Adrenal gland (tissue), 12 donors: Measurements from ENCODE around the gene OGA. TPM values are rescaled to one million over a fixed set of nuclear protein-coding genes. Genes with fewer than 3 reads are reported as not detected.

Experiments
- DNase-seq, 7 donors: peaks; one replicate each; pipeline ENCODE4 v3.0.0-alpha.2; 2019 to 2020
- H3K27ac ChIP-seq, 5 donors: fragments of 200-600 bp; sonication (generic) in 4 of 5; 1 replicate in 3 of 5; 2 replicates in 2 of 5; pipeline versions ENCODE4 v1.5.1 to v1.8.0; 2016 to 2020; ENCODE audit warnings: mild to moderate bottlenecking in 1 of 5
- H3K27me3 ChIP-seq: fragments of 200-600 bp; 2 replicates; pipeline ENCODE4 v1.8.0; 2021
- H3K36me3 ChIP-seq, 2 donors: fragments of 200-600 bp; replicated peaks in 1 of 2; 1 replicate in 1 of 2; 2 replicates in 1 of 2; pipeline versions ENCODE4 v1.5.1 to v1.8.0; 2018 to 2022
- H3K4me1 ChIP-seq, 2 donors: fragments of 200-600 bp; replicated peaks in 1 of 2; 1 replicate in 1 of 2; 2 replicates in 1 of 2; pipeline versions ENCODE4 v1.5.1 to v1.8.0; 2018 to 2021
- H3K4me3 ChIP-seq, 4 donors: fragments of 200-600 bp; sonication (generic) in 3 of 4; one replicate each; pipeline ENCODE4 v1.5.1; 2016 to 2018
- H3K9me3 ChIP-seq, 3 donors: fragments of 200-600 bp; sonication (generic) in 1 of 3; replicated peaks in 1 of 3; 1 replicate in 2 of 3; 2 replicates in 1 of 3; pipeline versions ENCODE4 v1.5.1 to v1.8.0; 2016 to 2021
- POLR2A ChIP-seq, 2 donors: fragments of 450-650 bp; IDR thresholded peaks; one replicate each; pipeline ENCODE4 v1.6.1; 2017; ENCODE audit warnings: antibody characterized with exemption in 2 of 2, mild to moderate bottlenecking in 2 of 2, moderate library complexity in 1 of 2
- WGBS, 4 donors: extraction: QIAGEN DNeasy Blood & Tissue Kit in 2 of 4; methylation state at CpG; one replicate each; pipeline versions ENCODE4 v1.1.5 to v1.1.7; 2013 to 2017; 5-methylcytosine and 5-hydroxymethylcytosine counted together
- intact Hi-C, 2 donors: fragments of 100-400 bp; cut with DNase I; formaldehyde crosslinking; loops; one replicate each; pipeline versions ENCODE4 v1.14.1 to v1.15.0; 2022 to 2023
- polyA plus RNA-seq, 3 donors: library from polyadenylated mRNA; stranded (reverse); fragments of 200-250 nt in 2 of 3; fragments of 350-450 nt in 1 of 3; fragmentation: Illumina TruSeq in 1 of 3; extraction: RNeasy Lipid Tissue Mini Kit (QIAGEN cat#74804) in 1 of 3; gene quantifications; one replicate each; pipeline ENCODE4 v1.2.3, GENCODE V29; 2013 to 2014
- total RNA-seq, 9 donors: library from RNA; depleted of rRNA in 4 of 9; stranded (reverse); fragments of >200 nt in 4 of 9; fragments of 120-200 nt in 1 of 9; fragmentation: NEBNext Ultra II Directional in 1 of 9; extraction: Animal tissue kit (Norgen Biotek cat#: 25700) in 1 of 9; gene quantifications; one replicate each; pipeline versions ENCODE4 v1.1.0 to v1.2.4, GENCODE V29; 2013 to 2023
- TF ChIP-seq, protein P1 (sequence below), 6 experiments: fragments of 450-650 bp in 4 of 6; fragments of 200-600 bp in 2 of 6; sonication (generic) in 1 of 6; IDR thresholded peaks; 1 replicate in 5 of 6; 2 replicates in 1 of 6; pipeline versions ENCODE4 v1.5.1 to v1.8.0; 2016 to 2021; ENCODE audit warnings: antibody characterized with exemption in 6 of 6, mild to moderate bottlenecking in 2 of 6, moderate library complexity in 1 of 6
- donor health status: healthy with polysubstance abuse.
- donor health status: Bipolar disorder and iron deficiency.
- donor health status: DM: yes; HTN: yes; CAD: no.
- donor health status: DM: no; HTN: no; CAD: no.
- donor health status: DM: no; HTN: no; CAD: no.
- donor health status: DM: yes; HTN: yes; CAD: no.

The OGA gene
- total and polyA plus RNA-seq, 12 donors = 32.8 to 119 (median 72.0) TPM

DNA sequence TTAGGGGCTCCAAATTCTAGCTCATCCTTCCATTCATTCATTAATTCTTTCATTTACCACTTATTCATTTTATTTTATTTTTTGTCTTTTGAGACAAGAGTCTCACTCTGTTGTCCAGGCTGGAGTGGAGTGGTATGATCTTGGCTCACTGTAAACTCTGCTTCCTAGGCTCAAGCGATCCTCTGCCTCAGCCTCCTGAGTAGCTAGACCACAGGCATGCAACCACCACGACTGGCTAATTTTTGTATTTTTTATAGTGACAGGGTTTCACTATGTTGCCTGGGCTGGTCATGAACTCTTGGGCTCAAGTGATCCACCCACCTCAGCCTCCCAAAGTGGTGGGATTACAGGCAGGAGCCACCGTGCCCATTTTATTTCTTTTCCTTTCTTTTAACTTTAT is 74.0 kb downstream of the OGA start:
- 70 to 80% (median 77%) methylated on average over 3 of the region's 3 CpGs for WGBS, 4 donors
- H3K4me1 ChIP-seq = no peaks in the 10 kb centered on the region
- no peak for DNase-seq
- intact Hi-C loops = no loop called here
- H3K27ac ChIP-seq = no peak overlapping the region
- H3K9me3 ChIP-seq = no peaks in the 10 kb centered on the region
- no peak overlapping the region for H3K4me3 ChIP-seq
- no peaks in the 10 kb centered on the region for H3K27me3 ChIP-seq
- H3K36me3 ChIP-seq = no peaks in the 10 kb centered on the region
- TF ChIP-seq POLR2A (IDR thresholded peaks at IDR 0.05) = no peak
- TF ChIP-seq, protein P1, sequence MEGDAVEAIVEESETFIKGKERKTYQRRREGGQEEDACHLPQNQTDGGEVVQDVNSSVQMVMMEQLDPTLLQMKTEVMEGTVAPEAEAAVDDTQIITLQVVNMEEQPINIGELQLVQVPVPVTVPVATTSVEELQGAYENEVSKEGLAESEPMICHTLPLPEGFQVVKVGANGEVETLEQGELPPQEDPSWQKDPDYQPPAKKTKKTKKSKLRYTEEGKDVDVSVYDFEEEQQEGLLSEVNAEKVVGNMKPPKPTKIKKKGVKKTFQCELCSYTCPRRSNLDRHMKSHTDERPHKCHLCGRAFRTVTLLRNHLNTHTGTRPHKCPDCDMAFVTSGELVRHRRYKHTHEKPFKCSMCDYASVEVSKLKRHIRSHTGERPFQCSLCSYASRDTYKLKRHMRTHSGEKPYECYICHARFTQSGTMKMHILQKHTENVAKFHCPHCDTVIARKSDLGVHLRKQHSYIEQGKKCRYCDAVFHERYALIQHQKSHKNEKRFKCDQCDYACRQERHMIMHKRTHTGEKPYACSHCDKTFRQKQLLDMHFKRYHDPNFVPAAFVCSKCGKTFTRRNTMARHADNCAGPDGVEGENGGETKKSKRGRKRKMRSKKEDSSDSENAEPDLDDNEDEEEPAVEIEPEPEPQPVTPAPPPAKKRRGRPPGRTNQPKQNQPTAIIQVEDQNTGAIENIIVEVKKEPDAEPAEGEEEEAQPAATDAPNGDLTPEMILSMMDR (IDR thresholded peaks at IDR 0.05) = no peak

DNA sequence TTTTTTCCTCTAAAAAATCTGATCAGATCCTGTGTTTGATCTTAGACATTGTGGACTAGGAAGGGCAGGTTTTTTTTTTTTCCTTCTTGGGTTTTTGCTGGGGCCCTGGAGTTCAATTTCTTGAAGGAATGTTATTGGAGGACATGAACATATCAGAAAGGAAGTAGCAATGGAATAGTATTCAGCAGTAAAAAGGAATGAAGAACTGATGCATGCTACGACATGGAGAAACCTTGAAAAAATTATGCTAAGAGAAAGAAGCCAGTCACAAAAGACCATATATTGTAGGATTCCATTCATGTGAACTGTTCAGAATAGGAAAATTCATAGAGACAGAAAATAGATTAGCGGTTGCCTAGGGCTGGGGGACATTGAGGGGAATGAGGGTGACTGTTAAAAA is 76.3 kb downstream of the OGA start:
- 46 to 48% (median 47%) methylated on average over 2 of the region's 2 CpGs for WGBS, 4 donors
- Histone ChIP-seq H3K4me3 (no peak overlapping the region), H3K27ac (no peak overlapping the region), H3K9me3 (no peaks in the 10 kb centered on the region), H3K36me3 (no peaks in the 10 kb centered on the region), H3K27me3 (no peaks in the 10 kb centered on the region), H3K4me1 (no peaks in the 10 kb centered on the region)
- TF ChIP-seq POLR2A (IDR thresholded peaks at IDR 0.05) = no peak
- TF ChIP-seq, protein P1 (IDR thresholded peaks at IDR 0.05) = no peak
- DNase-seq = no peak
- intact Hi-C loops = no loop called here

DNA sequence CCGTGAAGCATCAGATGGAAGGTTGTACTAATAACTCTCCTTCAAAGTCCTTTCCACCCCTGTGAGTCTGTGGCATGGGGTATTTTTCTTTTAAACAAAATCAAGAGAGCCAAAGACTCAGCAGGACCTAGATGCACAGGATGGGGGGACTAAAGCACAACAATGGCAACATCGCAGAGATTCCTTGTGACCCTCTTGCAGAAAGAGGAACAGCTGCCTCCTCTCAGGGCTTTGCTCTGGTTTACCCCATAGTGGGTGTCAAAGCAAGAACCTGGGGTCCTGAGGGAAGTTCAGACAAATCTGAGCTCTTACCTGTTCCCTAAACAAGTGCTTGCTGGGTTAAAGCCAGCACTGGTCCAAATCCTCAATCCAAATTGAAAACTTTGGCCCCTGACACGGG is 81.6 kb downstream of the OGA start:
- H3K27me3 ChIP-seq = no peaks in the 10 kb centered on the region
- TF ChIP-seq, protein P1 (IDR thresholded peaks at IDR 0.05) = no peak
- no peak for TF ChIP-seq POLR2A (IDR thresholded peaks at IDR 0.05)
- H3K4me3 ChIP-seq = no peak overlapping the region
- 68 to 91% (median 76%) methylated on average over 3 of the region's 3 CpGs for WGBS, 4 donors
- H3K27ac ChIP-seq = no peak overlapping the region
- H3K4me1 ChIP-seq = no peaks in the 10 kb centered on the region
- intact Hi-C loops = no loop called here
- no peak for DNase-seq
- H3K9me3 ChIP-seq = no peaks in the 10 kb centered on the region
- H3K36me3 ChIP-seq = no peaks in the 10 kb centered on the region

Other genes starting within 250 kb of the OGA start
- gene POLL, start 230.2 kb downstream of the OGA start, total RNA-seq = 10 to 100 TPM; 10.7 to 44.6 (median 29.9) TPM
- gene POLL, start 230.2 kb downstream of the OGA start, polyA plus RNA-seq = 10 to 100 TPM; 10.1 to 83.7 (median 59.3) TPM
- 10 to 100 TPM in 8 of 9 donors, 1 to 10 TPM in 1; 8.3 to 35.9 (median 26.1) TPM for gene DPCD, start 230.1 kb downstream of the OGA start, total RNA-seq
- 10 to 100 TPM; 19.6 to 42.5 (median 28.6) TPM for gene DPCD, start 230.1 kb downstream of the OGA start, polyA plus RNA-seq
- 10 to 100 TPM; 34.4 to 81.7 (median 60.8) TPM for gene FBXW4, start 123.3 kb downstream of the OGA start, total RNA-seq
- 10 to 100 TPM; 51.1 to 80.0 (median 55.2) TPM for gene FBXW4, start 123.3 kb downstream of the OGA start, polyA plus RNA-seq
- not detected for gene FGF8, start 42.3 kb downstream of the OGA start, total RNA-seq
- gene FGF8, start 42.3 kb downstream of the OGA start, polyA plus RNA-seq = not detected
- 10 to 100 TPM; 20.6 to 51.5 (median 40.4) TPM for gene NPM3, start 35.0 kb downstream of the OGA start, total RNA-seq
- 10 to 100 TPM; 14.7 to 23.8 (median 19.8) TPM for gene NPM3, start 35.0 kb downstream of the OGA start, polyA plus RNA-seq
- gene KCNIP2, start 25.4 kb upstream of the OGA start, total RNA-seq = 1 to 10 TPM in 8 of 9 donors, not detected in 1; 2.2 to 8.7 (median 4.2) TPM
- 10 to 100 TPM in 1 of 3 donors, 1 to 10 TPM in 2; 3.7 to 23.0 (median 8.4) TPM for gene KCNIP2, start 25.4 kb upstream of the OGA start, polyA plus RNA-seq
- 10 to 100 TPM; 12.6 to 29.7 (median 18.2) TPM for gene ARMH3, start 237.7 kb upstream of the OGA start, total RNA-seq
- 10 to 100 TPM; 13.9 to 23.1 (median 16.7) TPM for gene ARMH3, start 237.7 kb upstream of the OGA start, polyA plus RNA-seq
- 10 to 100 TPM; 17.2 to 46.0 (median 25.1) TPM for gene HPS6, start 246.9 kb upstream of the OGA start, total RNA-seq
- 10 to 100 TPM in 1 of 3 donors, 1 to 10 TPM in 2; 4.5 to 13.0 (median 9.5) TPM for gene HPS6, start 246.9 kb upstream of the OGA start, polyA plus RNA-seq